Liver (tissue), 3 donors: ENCODE data around the gene CABS1.

ENCODE experiments used
- CTCF ChIP-seq: fragments of 150-350 bp; IDR thresholded peaks from 2 replicates; pipeline ENCODE4 v1.5.1; 2017; ENCODE audit warnings: improper control_type of control experiment, low read depth, low read length; ENCODE audit not compliant: missing input control
- GABPA ChIP-seq, 2 donors: IDR thresholded peaks in 1 of 2; conservative IDR thresholded peaks in 1 of 2; 2 replicates each; pipeline ENCODE4 v1.6.1; 2016; ENCODE audit warnings: antibody characterized with exemption in 2 of 2, mild to moderate bottlenecking in 1 of 2, moderate library complexity in 1 of 2
- JUND ChIP-seq, 2 donors: IDR thresholded peaks; 2 replicates each; pipeline ENCODE4 v1.6.1; 2016; ENCODE audit warnings: antibody characterized with exemption in 2 of 2
- RAD21 ChIP-seq, 2 donors: IDR thresholded peaks; 2 replicates each; pipeline ENCODE4 v1.6.1; 2016; ENCODE audit warnings: antibody characterized with exemption in 2 of 2, mild to moderate bottlenecking in 2 of 2
- REST ChIP-seq: IDR thresholded peaks from 2 replicates; pipeline ENCODE4 v1.6.1; 2016; ENCODE audit warnings: antibody characterized with exemption, mild to moderate bottlenecking
- TAF1 ChIP-seq: conservative IDR thresholded peaks from 2 replicates; pipeline ENCODE4 v1.6.1; 2016; ENCODE audit warnings: antibody characterized with exemption, mild to moderate bottlenecking
- donor health status: healthy.
- donor health status: healthy.

- TF ChIP-seq REST: no peak
- no peak for TF ChIP-seq CTCF
- TF ChIP-seq TAF1: no peak
- no peak for TF ChIP-seq RAD21 (IDR thresholded peaks at IDR 0.05)
- no peak for TF ChIP-seq GABPA (IDR thresholded peaks at IDR 0.05 in 1 of 2, conservative IDR thresholded peaks at IDR 0.05 in 1 of 2)
- TF ChIP-seq JUND (IDR thresholded peaks at IDR 0.05): no peak
These were observed 31.7 kb upstream of the CABS1 start for GRCh38 chr4:70303090-70303489.
